ENCODE results near the gene GFRA1.

DNA sequence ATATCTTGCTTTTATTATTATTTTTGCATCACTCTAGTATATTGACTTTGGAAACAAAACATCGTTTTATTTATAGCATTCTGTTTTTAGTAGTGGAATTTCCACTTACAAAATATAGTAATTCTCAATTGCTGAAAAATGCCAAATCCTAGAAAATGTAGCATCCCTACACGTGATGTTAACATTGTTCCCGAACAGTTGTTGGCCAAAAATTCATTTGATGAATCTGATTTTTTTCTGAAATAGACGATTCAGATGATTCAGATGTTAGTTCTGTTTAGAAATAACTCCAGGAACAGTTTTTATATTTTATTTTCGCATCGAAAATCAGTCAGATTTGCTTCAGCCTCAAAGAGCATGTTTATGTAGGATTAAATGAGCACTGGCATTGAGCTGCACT is 122.4 kb downstream of the GFRA1 start:
- TF ChIP-seq, protein P1, sequence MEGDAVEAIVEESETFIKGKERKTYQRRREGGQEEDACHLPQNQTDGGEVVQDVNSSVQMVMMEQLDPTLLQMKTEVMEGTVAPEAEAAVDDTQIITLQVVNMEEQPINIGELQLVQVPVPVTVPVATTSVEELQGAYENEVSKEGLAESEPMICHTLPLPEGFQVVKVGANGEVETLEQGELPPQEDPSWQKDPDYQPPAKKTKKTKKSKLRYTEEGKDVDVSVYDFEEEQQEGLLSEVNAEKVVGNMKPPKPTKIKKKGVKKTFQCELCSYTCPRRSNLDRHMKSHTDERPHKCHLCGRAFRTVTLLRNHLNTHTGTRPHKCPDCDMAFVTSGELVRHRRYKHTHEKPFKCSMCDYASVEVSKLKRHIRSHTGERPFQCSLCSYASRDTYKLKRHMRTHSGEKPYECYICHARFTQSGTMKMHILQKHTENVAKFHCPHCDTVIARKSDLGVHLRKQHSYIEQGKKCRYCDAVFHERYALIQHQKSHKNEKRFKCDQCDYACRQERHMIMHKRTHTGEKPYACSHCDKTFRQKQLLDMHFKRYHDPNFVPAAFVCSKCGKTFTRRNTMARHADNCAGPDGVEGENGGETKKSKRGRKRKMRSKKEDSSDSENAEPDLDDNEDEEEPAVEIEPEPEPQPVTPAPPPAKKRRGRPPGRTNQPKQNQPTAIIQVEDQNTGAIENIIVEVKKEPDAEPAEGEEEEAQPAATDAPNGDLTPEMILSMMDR (conservative IDR thresholded peaks at IDR 0.05; ENCODE audit: low read length): no peak
- no peak for TF ChIP-seq EZH2phosphoT487 (IDR thresholded peaks at IDR 0.05; ENCODE audit: borderline replicate concordance, low read depth, low read length)
